Upper lobe of right lung (tissue), 1 donor: ENCODE data around the gene MSANTD1. TPM values are rescaled to one million over a fixed set of nuclear protein-coding genes. Genes with fewer than 3 reads are reported as not detected.

Source experiments
- ATAC-seq: fragments of 200-7000 bp; cut with Tn5 transposase; one replicate; pipeline ENCODE4 v1.9.1; 2020; ENCODE audit warnings: mild to moderate bottlenecking, moderate library complexity
- DNase-seq: peaks from one replicate; pipeline ENCODE4 v3.0.0-alpha.2; 2020
- H3K27ac ChIP-seq: fragments of 200-600 bp; one replicate; pipeline ENCODE4 v1.8.0; 2022
- H3K27me3 ChIP-seq: fragments of 200-600 bp; one replicate; pipeline ENCODE4 v1.8.0; 2022; ENCODE audit warnings: mild to moderate bottlenecking
- H3K36me3 ChIP-seq: fragments of 200-600 bp; one replicate; pipeline ENCODE4 v1.8.0; 2022
- H3K4me1 ChIP-seq: fragments of 200-600 bp; one replicate; pipeline ENCODE4 v1.8.0; 2022
- H3K4me3 ChIP-seq: fragments of 200-600 bp; one replicate; pipeline ENCODE4 v1.8.0; 2022; ENCODE audit warnings: mild to moderate bottlenecking
- H3K9me3 ChIP-seq: fragments of 200-600 bp; one replicate; pipeline ENCODE4 v1.8.0; 2022
- CTCF ChIP-seq: fragments of 200-600 bp; IDR thresholded peaks from one replicate; pipeline ENCODE4 v1.8.0; 2022; ENCODE audit warnings: antibody characterized with exemption
- intact Hi-C: fragments of 100-400 bp; cut with DNase I; formaldehyde crosslinking; loops from one replicate; pipeline ENCODE4 v1.11.0; 2022
- total RNA-seq: library from RNA; stranded (reverse); fragmentation: NEBNext Ultra II Directional; extraction: Animal tissue kit (Norgen Biotek cat#: 25700); gene quantifications from one replicate; pipeline ENCODE4 v1.2.1, GENCODE V29; 2021
- donor health status: DM: no; HTN: yes; CAD: no; lungs with severe emphysema.

MSANTD1 gene
- total RNA-seq, 1 donor from 2014 or later, result 1.0 TPM

- no peaks in the 10 kb centered on the region for H3K4me1 ChIP-seq
- ATAC-seq, result peak; percentile 10
- no peak for TF ChIP-seq CTCF
- no peak for DNase-seq
- H3K9me3 ChIP-seq, result no peaks in the 10 kb centered on the region
- no peaks in the 10 kb centered on the region for H3K27me3 ChIP-seq
- H3K4me3 ChIP-seq, result no peak overlapping the region
- intact Hi-C loops, result no loop called here
- H3K27ac ChIP-seq, result no peak overlapping the region
- no peaks in the 10 kb centered on the region for H3K36me3 ChIP-seq
These were observed 13.5 kb downstream of the MSANTD1 start for GRCh38 chr4:3262208-3263052.

- H3K4me1 ChIP-seq, result no peaks in the 10 kb centered on the region
- H3K9me3 ChIP-seq, result no peaks in the 10 kb centered on the region
- intact Hi-C loops, result no loop called here
- ATAC-seq (peak; percentile 51), DNase-seq (peak; percentile 61)
- no peaks in the 10 kb centered on the region for H3K36me3 ChIP-seq
- no peak for TF ChIP-seq CTCF
- no peaks in the 10 kb centered on the region for H3K27me3 ChIP-seq
- no peak overlapping the region for H3K27ac ChIP-seq
- H3K4me3 ChIP-seq, result no peak overlapping the region
These were observed 14.3 kb downstream of the MSANTD1 start for GRCh38 chr4:3263053-3263875.

- ATAC-seq, result no peak
- Histone ChIP-seq H3K36me3 (no peaks in the 10 kb centered on the region), H3K27ac (no peak overlapping the region), H3K4me1 (no peaks in the 10 kb centered on the region), H3K27me3 (no peaks in the 10 kb centered on the region), H3K4me3 (no peak overlapping the region), H3K9me3 (no peaks in the 10 kb centered on the region)
- TF ChIP-seq CTCF, result no peak
- no peak for DNase-seq
- intact Hi-C loops, result no loop called here
These were observed 14.9 kb downstream of the MSANTD1 start for GRCh38 chr4:3263876-3264193.

- ATAC-seq (no peak), DNase-seq (no peak)
- no peaks in the 10 kb centered on the region for H3K4me1 ChIP-seq
- H3K36me3 ChIP-seq, result no peaks in the 10 kb centered on the region
- H3K9me3 ChIP-seq, result no peaks in the 10 kb centered on the region
- H3K27me3 ChIP-seq, result no peaks in the 10 kb centered on the region
- TF ChIP-seq CTCF, result no peak
- H3K4me3 ChIP-seq, result no peak overlapping the region
- intact Hi-C loops, result no loop called here
- no peak overlapping the region for H3K27ac ChIP-seq
These were observed 17.1 kb downstream of the MSANTD1 start for GRCh38 chr4:3266076-3266475.

- ATAC-seq, result peak; percentile 54
- no peak for TF ChIP-seq CTCF
- no peaks in the 10 kb centered on the region for H3K4me1 ChIP-seq
These were observed 18.8 kb downstream of the MSANTD1 start for GRCh38 chr4:3267576-3268394.

More at GRCh38 chr4:3267576-3268394, 18.8 kb downstream of the MSANTD1 start:
- DNase-seq, result peak; percentile 63
- Histone ChIP-seq H3K27ac (no peak overlapping the region), H3K27me3 (no peaks in the 10 kb centered on the region), H3K4me3 (no peak overlapping the region), H3K9me3 (no peaks in the 10 kb centered on the region), H3K36me3 (no peaks in the 10 kb centered on the region)
- intact Hi-C loops, result no loop called here
